ENCODE results near the gene FAM111B. TPM values are rescaled to one million over a fixed set of nuclear protein-coding genes. Genes with fewer than 3 reads are reported as not detected.

The FAM111B gene
- total RNA-seq, 4 donors from 2014 or later = 1.8 to 6.0 (median 4.7) TPM

- Histone ChIP-seq H3K9me3 (no peaks in the 10 kb centered on the region), H3K36me3 (peaks cover 0 to 5% (median 0%) of the 10 kb centered on the region in 3 donors), H3K27me3 (no peaks in the 10 kb centered on the region), H3K27ac (peak overlapping the region; percentile 86 to 98 (median 89)), H3K4me1 (peaks cover 0 to 15% (median 7%) of the 10 kb centered on the region in 4 donors), H3K4me3 (peak overlapping the region; percentile 42 to 90 (median 60))
- no peak for TF ChIP-seq CTCF (IDR thresholded peaks at IDR 0.05)
- no peak for TF ChIP-seq POLR2A (IDR thresholded peaks at IDR 0.05)
- DNase-seq = no peak
Measured at GRCh38 chr11:59144096-59144495, 37.1 kb downstream of the FAM111B start.

DNA sequence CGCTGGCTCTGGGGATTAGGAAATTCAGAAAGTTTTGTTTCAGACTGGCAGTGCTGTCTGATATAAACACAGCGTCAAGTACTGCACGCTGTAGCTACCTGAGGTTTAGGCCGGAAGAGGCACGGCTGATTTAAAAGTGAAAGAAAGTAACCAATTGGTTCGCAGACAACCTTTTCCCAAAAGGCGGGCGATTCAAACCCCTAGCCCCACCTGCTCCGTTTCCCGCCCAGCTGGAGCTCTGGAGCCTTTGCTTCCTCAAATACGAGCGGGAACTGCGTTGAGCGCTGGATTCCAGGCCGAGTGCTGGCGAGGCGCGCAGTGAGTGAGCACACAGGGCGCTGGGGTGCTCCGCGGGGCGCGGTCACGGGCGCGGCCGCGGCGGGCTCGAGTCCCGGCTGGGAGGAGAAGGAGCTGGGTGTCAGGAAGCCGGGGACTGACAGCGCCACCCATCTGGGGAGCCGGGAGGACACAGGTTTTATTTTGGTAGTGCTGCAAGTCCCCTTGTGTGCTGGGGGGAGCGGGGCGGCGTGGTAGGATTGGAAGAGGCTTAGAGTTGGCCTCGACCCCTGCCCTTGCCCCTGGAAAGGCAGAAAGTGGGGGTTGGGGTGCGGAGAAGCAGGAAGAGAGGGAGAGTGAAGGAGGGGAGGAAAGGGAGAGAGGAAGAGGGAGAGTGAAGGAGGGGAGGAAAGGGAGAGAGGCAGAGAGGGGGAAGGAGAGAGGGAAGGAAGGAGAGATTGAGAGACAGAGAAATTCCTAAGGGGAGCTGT is 37.7 kb downstream of the FAM111B start:
- TF ChIP-seq CTCF (IDR thresholded peaks at IDR 0.05) (peak in 2 of 6 experiments; percentile 1 to 8), POLR2A (IDR thresholded peaks at IDR 0.05) (no peak)
- peak; percentile 73 to 91 (median 86) for DNase-seq
- peak overlapping the region; percentile 42 to 90 (median 60) for H3K4me3 ChIP-seq
- no peaks in the 10 kb centered on the region for H3K9me3 ChIP-seq
- peaks cover 0 to 12% (median 0%) of the 10 kb centered on the region in 3 donors for H3K36me3 ChIP-seq
- peaks cover 0 to 15% (median 7%) of the 10 kb centered on the region in 4 donors for H3K4me1 ChIP-seq
- H3K27ac ChIP-seq = peak overlapping the region; percentile 86 to 98 (median 89)
- no peaks in the 10 kb centered on the region for H3K27me3 ChIP-seq

DNA sequence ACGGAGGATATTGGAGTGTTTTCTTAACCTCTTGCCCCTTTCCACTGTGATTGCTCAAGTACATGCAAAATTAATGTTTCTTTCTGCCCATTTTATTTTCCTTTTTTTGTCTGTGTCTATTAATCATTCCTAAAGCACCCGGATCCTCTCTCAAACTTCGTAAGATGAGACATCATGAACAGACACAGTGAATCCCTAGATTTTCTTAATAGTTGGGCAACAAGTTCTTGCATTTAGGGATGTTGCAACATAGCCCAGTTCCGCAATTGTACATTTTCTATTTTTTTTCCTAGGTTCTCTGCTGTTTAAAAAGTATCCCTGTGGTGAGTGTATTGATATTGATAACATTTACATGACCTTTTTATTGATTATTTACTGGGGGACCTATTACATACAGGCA is 38.5 kb downstream of the FAM111B start:
- DNase-seq = no peak
- peaks cover 0 to 15% (median 7%) of the 10 kb centered on the region in 4 donors for H3K4me1 ChIP-seq
- H3K4me3 ChIP-seq = no peak overlapping the region
- no peaks in the 10 kb centered on the region for H3K9me3 ChIP-seq
- peak overlapping the region; percentile 86 to 98 (median 89) for H3K27ac ChIP-seq
- peaks cover 0 to 18% (median 0%) of the 10 kb centered on the region in 3 donors for H3K36me3 ChIP-seq
- H3K27me3 ChIP-seq = no peaks in the 10 kb centered on the region
- TF ChIP-seq CTCF (IDR thresholded peaks at IDR 0.05) = no peak
- no peak for TF ChIP-seq POLR2A (IDR thresholded peaks at IDR 0.05)

GRCh38 chr11:59151761-59152160 is 44.7 kb downstream of the FAM111B start:
- TF ChIP-seq CTCF (IDR thresholded peaks at IDR 0.05) (no peak), POLR2A (IDR thresholded peaks at IDR 0.05) (no peak)
- no peaks in the 10 kb centered on the region for H3K4me1 ChIP-seq

GRCh38 chr11:59152312-59152951 is 45.4 kb downstream of the FAM111B start:
- Histone ChIP-seq H3K4me1 (no peaks in the 10 kb centered on the region), H3K9me3 (no peaks in the 10 kb centered on the region), H3K4me3 (no peak overlapping the region), H3K36me3 (peaks cover 0 to 28% (median 0%) of the 10 kb centered on the region in 3 donors), H3K27me3 (no peaks in the 10 kb centered on the region), H3K27ac (peak overlapping the region in 1 of 4 donors; percentile 43)
- no peak for DNase-seq
- TF ChIP-seq CTCF (IDR thresholded peaks at IDR 0.05) (no peak), POLR2A (IDR thresholded peaks at IDR 0.05) (no peak)

More at GRCh38 chr11:59151761-59152160, 44.7 kb downstream of the FAM111B start:
- Histone ChIP-seq H3K9me3 (no peaks in the 10 kb centered on the region), H3K27ac (peak overlapping the region in 1 of 4 donors; percentile 43), H3K4me3 (no peak overlapping the region), H3K27me3 (no peaks in the 10 kb centered on the region), H3K36me3 (peaks cover 0 to 28% (median 0%) of the 10 kb centered on the region in 3 donors)
- no peak for DNase-seq

All from Peyer's patch (tissue), 4 donors.